Measurements from ENCODE around the gene MAN2A1.

The MAN2A1 gene

GRCh38 chr5:109708813-109709212 lies 19.1 kb downstream of the MAN2A1 start:
- no peak for DNase-seq

DNA sequence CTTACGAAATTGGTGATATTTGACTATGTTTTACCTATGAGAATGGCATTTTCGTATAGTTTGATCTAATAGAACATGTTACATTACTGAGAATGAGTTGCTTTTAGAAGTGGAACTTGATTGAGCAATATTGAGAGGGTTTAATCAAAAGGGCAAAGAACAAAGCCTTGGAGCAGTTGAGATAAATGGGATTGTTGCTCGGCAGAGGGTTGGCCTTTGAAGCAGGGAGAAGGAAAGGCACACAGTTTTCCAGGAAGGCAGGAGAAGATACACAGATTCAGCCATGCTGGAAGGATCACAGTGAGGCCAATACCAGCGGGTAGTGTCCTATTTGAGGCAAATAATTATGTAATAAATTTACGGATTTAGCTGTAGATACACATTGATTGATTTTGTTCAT lies 19.5 kb downstream of the MAN2A1 start:
- DNase-seq, result no peak

- DNase-seq, result no peak
These were observed 21.9 kb downstream of the MAN2A1 start for GRCh38 chr5:109711673-109712072.

GRCh38 chr5:109713453-109713852 lies 23.7 kb downstream of the MAN2A1 start:
- no peak for DNase-seq

- no peak for DNase-seq
These were observed 24.9 kb downstream of the MAN2A1 start for GRCh38 chr5:109714592-109714991.

DNA sequence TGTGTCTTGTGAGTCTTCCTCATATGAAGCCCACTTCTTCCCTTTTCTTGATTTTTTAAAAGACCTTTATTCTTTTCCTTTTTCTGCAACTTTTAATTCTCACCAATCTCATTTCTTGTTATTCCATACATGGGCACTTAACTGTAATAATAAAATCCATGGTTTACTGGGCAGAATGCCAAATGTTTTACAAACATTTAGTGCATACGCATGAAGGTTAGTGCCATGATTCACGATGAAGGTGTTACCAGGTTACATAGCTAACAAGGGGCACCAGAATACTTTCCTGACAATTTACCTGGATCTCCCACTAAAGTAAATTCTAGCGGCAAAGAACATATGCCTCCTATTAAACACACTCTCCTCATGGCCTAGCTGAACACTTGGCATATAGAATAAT lies 28.5 kb downstream of the MAN2A1 start:
- DNase-seq, result no peak

GRCh38 chr5:109718632-109719031 lies 28.9 kb downstream of the MAN2A1 start:
- no peak for DNase-seq

DNA sequence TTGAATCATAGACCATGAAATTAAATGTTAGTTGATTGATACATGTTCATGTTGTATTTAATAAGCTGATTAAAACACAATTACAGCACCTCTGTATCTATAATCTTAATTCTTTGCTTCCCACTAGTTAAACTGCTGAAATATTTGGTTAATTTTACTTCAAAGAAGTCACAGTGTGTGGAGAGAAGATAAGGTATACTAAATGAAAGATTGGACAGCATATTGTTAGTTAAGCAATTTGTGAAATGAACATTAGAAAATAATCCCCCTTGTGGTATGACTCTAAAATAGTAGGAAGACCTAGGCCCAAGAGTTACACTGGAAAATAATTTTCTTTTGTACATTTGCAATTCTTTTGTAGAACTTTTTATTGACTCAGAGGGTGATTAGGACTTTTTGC lies 30.3 kb downstream of the MAN2A1 start:
- DNase-seq, result no peak

GRCh38 chr5:109721741-109722140 lies 32.0 kb downstream of the MAN2A1 start:
- DNase-seq, result no peak

GRCh38 chr5:109723606-109724005 lies 33.9 kb downstream of the MAN2A1 start:
- no peak for DNase-seq

- no peak for DNase-seq
These were observed 35.4 kb downstream of the MAN2A1 start for GRCh38 chr5:109725135-109725534.

GRCh38 chr5:109739741-109740728 lies 50.3 kb downstream of the MAN2A1 start:
- DNase-seq, result no peak

DNA sequence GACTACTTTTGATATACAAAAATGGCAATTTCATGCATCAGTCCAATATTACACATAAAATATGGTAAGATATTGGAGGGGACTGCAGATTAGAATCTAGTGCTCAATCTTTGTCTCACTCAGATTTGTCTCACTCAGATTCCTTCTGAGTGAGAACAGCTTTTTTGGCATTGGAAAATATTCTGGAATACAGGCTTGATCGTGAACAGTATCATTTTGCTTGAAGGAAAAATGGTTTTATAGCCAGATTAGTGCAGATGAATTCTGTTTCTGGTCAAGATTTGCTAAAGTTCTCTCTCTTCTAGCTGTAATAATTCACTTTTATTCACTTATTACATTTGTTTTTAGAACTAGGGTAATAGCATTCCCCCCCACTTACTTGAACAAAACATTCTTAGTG lies 51.2 kb downstream of the MAN2A1 start:
- DNase-seq, result no peak

DNA sequence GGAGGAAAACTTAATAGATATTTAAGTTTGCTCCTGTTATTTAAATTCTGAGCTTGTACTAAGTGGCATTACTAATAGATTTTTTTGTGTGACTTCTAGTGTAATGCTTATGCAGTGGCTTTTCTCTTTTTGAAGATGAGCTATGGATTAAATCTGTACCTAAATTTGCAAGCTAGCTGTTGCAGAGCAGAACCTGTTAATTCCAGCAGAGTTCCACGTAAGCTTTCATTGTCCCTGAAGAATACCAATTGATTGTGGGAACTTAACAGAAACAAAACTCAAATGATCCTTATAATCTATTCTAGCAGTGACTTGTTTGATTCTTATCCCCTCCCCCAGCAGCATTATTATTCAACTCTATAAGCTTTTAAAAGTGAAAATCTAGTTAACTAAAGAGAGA lies 51.7 kb downstream of the MAN2A1 start:
- DNase-seq, result no peak

GRCh38 chr5:109743041-109743531 lies 53.4 kb downstream of the MAN2A1 start:
- DNase-seq, result no peak

- DNase-seq, result no peak
These were observed 54.1 kb downstream of the MAN2A1 start for GRCh38 chr5:109743770-109744212.

- no peak for DNase-seq
These were observed 54.5 kb downstream of the MAN2A1 start for GRCh38 chr5:109744261-109744660.

DNA sequence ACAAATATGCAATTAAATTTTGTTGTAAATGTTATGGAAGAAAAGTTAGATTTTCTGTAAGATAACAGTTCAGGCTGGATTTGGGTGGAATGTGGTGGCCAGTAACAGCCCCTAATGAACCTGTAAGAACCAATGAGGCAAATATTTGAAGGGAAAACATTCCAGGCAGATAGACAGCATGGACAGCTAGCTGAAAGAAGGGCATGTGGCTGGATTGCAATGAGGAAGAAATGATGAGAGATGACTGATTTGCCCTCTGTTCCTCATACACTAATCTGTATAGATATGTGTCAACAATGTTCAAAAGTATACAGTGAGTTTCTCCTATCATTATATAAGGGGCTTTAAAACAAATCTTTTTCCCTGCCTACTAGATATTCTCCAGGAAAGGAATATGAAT lies 58.8 kb downstream of the MAN2A1 start:
- no peak for DNase-seq

- DNase-seq, result no peak
These were observed 60.7 kb downstream of the MAN2A1 start for GRCh38 chr5:109750463-109750862.

DNA sequence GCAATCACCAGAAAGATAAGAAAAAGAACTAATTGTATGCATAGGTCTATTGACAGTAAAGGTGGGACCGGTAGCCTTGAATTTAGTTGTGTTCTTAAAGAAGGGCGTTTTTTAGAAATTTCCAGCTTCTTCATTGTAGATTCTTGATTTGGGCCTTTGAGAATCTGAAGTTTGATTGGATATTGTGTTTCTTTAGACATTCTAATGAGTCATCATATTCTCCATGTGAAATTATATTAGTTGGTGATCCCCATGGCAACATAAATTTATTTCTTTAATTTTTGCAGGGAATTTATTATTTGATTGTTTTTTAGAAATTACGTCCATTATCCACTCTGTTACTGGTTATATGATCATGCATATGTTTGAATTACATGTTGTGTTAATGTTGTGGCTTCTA lies 63.6 kb downstream of the MAN2A1 start:
- no peak for DNase-seq

DNA sequence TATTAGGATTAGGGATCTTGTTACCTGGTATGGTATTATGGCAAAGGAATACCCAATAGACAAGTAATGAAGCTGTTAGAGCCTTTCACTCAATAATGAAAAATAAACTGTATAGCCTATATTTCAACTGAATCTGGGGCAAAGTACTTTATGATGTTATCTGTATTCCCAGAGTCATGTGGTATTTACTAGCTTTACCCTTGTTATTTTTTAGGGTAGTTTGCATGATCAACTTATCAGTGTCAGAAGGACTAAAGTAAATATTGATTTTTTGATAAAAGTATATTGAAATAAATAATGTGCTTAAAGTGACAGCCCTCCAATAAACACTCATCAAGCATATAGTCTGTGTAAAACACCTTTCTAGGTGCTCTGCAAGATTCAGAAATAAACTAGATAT lies 64.6 kb downstream of the MAN2A1 start:
- no peak for DNase-seq

GRCh38 chr5:109755761-109756160 lies 66.0 kb downstream of the MAN2A1 start:
- no peak for DNase-seq

DNA sequence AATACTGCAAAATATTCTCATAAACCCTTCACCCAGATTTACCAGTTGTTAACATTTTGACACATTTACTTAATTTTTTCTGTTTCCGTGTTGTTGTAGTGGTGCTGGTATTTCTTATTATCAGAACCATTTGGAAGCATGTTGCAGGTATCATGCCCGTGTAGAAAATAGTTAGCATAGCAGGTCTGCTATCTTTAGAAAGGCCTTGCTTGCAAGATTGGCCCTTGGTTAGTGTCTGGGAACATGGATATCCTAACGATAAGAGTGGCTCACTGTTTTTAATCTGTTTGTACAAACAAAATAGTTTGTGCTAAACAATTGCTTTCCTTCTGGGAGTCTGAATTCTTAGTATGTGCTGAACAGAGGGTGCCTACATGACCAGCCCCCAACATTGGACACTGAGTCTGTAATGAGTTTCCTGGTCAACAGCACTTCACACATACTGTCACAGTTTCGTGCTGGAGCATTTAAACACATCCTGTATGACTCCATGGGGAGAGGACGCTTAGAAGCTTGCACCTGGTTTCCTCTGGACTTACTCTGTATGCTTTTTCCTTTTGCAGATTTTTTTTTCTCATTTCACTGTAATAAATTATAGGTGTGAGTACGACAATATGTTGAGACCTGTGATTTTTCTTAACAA lies 66.9 kb downstream of the MAN2A1 start:
- DNase-seq, result no peak

- no peak for DNase-seq
These were observed 67.8 kb downstream of the MAN2A1 start for GRCh38 chr5:109757490-109757889.
